Measurements from ENCODE around the gene SNTG2.

SNTG2 gene

DNA sequence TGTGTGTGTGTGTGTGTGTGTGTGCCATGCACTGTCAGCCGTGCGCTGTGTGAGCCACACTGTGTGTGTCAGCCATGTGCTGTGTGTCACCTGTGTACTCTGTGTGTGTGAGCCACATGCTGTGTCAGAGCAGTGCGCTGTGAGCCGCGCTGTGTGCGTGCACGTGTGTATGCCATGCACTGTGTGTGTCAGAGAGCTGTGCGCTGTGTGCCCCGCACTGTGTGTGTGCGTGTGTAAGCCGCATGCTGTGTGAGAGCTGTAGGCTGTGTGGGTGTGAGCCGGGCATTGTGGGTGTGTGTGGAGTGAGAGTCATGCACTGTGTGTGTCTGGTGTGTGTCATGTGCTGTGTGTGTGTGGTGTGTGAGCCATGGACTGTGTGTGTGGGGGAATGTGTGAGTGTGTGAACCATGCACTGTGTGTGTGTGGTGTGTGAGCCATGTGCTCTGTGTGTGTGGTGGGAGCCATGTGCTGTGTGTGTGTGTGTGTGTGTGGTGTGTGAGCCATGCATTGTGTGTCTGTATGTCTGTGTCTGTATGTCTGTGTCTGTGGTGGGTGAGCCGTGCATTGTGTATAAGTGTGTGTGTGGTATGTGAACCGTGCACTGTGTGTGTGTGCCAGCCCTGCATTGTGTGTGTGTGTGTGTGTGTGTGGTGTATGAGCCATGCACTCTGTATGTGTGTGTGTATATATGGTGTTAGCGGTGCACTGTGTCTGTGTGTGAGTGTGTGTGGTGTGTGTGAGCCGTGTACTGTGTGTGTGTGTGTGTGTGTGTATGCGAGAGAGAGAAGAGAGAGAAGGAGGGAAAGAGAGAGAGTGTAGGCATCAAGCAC is 356.3 kb downstream of the SNTG2 start:
- no peak for TF ChIP-seq GLIS3 (CRISPR knock-in tag; IDR thresholded peaks at IDR 0.05)
- TF ChIP-seq, protein P1, sequence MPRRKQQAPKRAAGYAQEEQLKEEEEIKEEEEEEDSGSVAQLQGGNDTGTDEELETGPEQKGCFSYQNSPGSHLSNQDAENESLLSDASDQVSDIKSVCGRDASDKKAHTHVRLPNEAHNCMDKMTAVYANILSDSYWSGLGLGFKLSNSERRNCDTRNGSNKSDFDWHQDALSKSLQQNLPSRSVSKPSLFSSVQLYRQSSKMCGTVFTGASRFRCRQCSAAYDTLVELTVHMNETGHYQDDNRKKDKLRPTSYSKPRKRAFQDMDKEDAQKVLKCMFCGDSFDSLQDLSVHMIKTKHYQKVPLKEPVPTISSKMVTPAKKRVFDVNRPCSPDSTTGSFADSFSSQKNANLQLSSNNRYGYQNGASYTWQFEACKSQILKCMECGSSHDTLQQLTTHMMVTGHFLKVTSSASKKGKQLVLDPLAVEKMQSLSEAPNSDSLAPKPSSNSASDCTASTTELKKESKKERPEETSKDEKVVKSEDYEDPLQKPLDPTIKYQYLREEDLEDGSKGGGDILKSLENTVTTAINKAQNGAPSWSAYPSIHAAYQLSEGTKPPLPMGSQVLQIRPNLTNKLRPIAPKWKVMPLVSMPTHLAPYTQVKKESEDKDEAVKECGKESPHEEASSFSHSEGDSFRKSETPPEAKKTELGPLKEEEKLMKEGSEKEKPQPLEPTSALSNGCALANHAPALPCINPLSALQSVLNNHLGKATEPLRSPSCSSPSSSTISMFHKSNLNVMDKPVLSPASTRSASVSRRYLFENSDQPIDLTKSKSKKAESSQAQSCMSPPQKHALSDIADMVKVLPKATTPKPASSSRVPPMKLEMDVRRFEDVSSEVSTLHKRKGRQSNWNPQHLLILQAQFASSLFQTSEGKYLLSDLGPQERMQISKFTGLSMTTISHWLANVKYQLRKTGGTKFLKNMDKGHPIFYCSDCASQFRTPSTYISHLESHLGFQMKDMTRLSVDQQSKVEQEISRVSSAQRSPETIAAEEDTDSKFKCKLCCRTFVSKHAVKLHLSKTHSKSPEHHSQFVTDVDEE (CRISPR knock-in tag; IDR thresholded peaks at IDR 0.05) = no peak
- TF ChIP-seq ZNF70 (CRISPR knock-in tag; IDR thresholded peaks at IDR 0.05) = no peak
- TF ChIP-seq SNAI2 (CRISPR knock-in tag; IDR thresholded peaks at IDR 0.05) = no peak
- TF ChIP-seq BACH2 (CRISPR knock-in tag; IDR thresholded peaks at IDR 0.05; ENCODE audit: borderline replicate concordance) = no peak
- no peak for TF ChIP-seq CSDC2 (CRISPR knock-in tag; IDR thresholded peaks at IDR 0.05)
- no peak for TF ChIP-seq ZNF8 (CRISPR knock-in tag; IDR thresholded peaks at IDR 0.05)
- no peak for TF ChIP-seq ARNTL (CRISPR knock-in tag; IDR thresholded peaks at IDR 0.05; ENCODE audit: borderline replicate concordance, low read depth)
- TF ChIP-seq, protein P2, sequence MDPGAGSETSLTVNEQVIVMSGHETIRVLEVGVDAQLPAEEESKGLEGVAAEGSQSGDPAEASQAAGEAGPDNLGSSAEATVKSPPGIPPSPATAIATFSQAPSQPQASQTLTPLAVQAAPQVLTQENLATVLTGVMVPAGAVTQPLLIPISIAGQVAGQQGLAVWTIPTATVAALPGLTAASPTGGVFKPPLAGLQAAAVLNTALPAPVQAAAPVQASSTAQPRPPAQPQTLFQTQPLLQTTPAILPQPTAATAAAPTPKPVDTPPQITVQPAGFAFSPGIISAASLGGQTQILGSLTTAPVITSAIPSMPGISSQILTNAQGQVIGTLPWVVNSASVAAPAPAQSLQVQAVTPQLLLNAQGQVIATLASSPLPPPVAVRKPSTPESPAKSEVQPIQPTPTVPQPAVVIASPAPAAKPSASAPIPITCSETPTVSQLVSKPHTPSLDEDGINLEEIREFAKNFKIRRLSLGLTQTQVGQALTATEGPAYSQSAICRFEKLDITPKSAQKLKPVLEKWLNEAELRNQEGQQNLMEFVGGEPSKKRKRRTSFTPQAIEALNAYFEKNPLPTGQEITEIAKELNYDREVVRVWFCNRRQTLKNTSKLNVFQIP (CRISPR knock-in tag; IDR thresholded peaks at IDR 0.05; ENCODE audit: borderline replicate concordance, low read depth) = no peak
- no peak for TF ChIP-seq ISL1 (CRISPR knock-in tag; IDR thresholded peaks at IDR 0.05)
- no peak for TF ChIP-seq ZC3H10 (CRISPR knock-in tag; IDR thresholded peaks at IDR 0.05)
- TF ChIP-seq ZFP30 (CRISPR knock-in tag; IDR thresholded peaks at IDR 0.05) = no peak
- ATAC-seq = no peak

DNA sequence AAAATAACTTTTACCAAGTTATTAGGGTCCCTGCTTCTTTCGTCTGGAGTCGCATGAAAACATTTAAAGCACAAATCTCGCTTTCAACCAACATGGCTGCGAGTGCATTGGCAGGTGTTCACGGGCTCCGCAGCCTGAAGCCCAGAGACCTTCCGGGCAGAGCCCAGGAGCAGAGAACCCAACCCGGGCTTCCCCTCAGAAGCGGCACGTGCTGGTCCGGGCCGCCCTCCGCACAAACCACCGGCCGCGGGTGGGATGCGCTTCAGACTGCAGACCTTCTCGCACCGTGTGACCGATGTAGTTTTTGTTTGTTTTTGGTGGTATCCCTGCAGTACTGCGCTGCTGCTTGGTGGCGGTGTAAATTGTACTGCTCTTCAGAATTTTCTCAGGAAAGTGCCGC is 357.0 kb downstream of the SNTG2 start:
- TF ChIP-seq OSR1 (CRISPR knock-in tag; IDR thresholded peaks at IDR 0.05) (no peak), ZFP30 (CRISPR knock-in tag; IDR thresholded peaks at IDR 0.05) (no peak), ISL1 (CRISPR knock-in tag; IDR thresholded peaks at IDR 0.05) (no peak), PPARA (CRISPR knock-in tag; IDR thresholded peaks at IDR 0.05; ENCODE audit: borderline replicate concordance) (no peak), ESRRG (CRISPR knock-in tag; IDR thresholded peaks at IDR 0.05) (no peak), ZC3H10 (CRISPR knock-in tag; IDR thresholded peaks at IDR 0.05) (no peak)
- TF ChIP-seq, protein P2 (CRISPR knock-in tag; IDR thresholded peaks at IDR 0.05; ENCODE audit: borderline replicate concordance, low read depth) = no peak
- ATAC-seq = no peak

DNA sequence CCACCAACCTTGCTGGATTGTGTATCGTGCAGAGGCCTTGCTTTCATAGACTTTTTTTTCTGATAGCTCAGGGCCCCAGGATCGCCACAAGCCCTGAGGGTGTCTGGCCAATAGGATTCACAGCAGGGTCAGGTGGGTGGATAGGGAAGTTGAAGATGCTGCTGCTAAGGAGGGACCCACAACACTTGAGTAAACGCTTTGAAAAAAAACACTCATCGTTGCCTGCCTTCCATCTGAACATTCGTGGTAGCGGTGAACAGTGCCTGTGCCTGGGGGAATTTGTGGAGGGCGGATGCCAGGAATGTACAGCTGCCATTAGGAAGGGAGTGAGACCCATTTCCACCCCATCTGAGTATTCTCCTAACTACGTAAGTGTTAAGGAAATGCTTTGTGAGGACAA is 358.0 kb downstream of the SNTG2 start:
- ATAC-seq = no peak
- TF ChIP-seq BACH2 (CRISPR knock-in tag; IDR thresholded peaks at IDR 0.05; ENCODE audit: borderline replicate concordance) (no peak), OSR1 (CRISPR knock-in tag; IDR thresholded peaks at IDR 0.05) (no peak), ZNF565 (CRISPR knock-in tag; conservative IDR thresholded peaks at IDR 0.05; ENCODE audit: low read depth) (no peak), ZNF70 (CRISPR knock-in tag; IDR thresholded peaks at IDR 0.05) (no peak), PPARA (CRISPR knock-in tag; IDR thresholded peaks at IDR 0.05; ENCODE audit: borderline replicate concordance) (no peak)
- TF ChIP-seq, protein P3, sequence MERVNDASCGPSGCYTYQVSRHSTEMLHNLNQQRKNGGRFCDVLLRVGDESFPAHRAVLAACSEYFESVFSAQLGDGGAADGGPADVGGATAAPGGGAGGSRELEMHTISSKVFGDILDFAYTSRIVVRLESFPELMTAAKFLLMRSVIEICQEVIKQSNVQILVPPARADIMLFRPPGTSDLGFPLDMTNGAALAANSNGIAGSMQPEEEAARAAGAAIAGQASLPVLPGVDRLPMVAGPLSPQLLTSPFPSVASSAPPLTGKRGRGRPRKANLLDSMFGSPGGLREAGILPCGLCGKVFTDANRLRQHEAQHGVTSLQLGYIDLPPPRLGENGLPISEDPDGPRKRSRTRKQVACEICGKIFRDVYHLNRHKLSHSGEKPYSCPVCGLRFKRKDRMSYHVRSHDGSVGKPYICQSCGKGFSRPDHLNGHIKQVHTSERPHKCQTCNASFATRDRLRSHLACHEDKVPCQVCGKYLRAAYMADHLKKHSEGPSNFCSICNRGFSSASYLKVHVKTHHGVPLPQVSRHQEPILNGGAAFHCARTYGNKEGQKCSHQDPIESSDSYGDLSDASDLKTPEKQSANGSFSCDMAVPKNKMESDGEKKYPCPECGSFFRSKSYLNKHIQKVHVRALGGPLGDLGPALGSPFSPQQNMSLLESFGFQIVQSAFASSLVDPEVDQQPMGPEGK (CRISPR knock-in tag; IDR thresholded peaks at IDR 0.05; ENCODE audit: borderline replicate concordance) = no peak
- TF ChIP-seq, protein P4, sequence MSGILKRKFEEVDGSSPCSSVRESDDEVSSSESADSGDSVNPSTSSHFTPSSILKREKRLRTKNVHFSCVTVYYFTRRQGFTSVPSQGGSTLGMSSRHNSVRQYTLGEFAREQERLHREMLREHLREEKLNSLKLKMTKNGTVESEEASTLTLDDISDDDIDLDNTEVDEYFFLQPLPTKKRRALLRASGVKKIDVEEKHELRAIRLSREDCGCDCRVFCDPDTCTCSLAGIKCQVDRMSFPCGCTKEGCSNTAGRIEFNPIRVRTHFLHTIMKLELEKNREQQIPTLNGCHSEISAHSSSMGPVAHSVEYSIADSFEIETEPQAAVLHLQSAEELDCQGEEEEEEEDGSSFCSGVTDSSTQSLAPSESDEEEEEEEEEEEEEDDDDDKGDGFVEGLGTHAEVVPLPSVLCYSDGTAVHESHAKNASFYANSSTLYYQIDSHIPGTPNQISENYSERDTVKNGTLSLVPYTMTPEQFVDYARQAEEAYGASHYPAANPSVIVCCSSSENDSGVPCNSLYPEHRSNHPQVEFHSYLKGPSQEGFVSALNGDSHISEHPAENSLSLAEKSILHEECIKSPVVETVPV (CRISPR knock-in tag; IDR thresholded peaks at IDR 0.05) = no peak
- TF ChIP-seq, protein P5, sequence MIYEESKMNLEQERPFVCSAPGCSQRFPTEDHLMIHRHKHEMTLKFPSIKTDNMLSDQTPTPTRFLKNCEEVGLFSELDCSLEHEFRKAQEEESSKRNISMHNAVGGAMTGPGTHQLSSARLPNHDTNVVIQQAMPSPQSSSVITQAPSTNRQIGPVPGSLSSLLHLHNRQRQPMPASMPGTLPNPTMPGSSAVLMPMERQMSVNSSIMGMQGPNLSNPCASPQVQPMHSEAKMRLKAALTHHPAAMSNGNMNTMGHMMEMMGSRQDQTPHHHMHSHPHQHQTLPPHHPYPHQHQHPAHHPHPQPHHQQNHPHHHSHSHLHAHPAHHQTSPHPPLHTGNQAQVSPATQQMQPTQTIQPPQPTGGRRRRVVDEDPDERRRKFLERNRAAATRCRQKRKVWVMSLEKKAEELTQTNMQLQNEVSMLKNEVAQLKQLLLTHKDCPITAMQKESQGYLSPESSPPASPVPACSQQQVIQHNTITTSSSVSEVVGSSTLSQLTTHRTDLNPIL (CRISPR knock-in tag; IDR thresholded peaks at IDR 0.05; ENCODE audit: low read depth) = no peak
